Sigmoid colon (tissue), 7 donors: Measurements from ENCODE around the gene SYCP3. TPM values are rescaled to one million over a fixed set of nuclear protein-coding genes. Genes with fewer than 3 reads are reported as not detected.

Source experiments
- DNase-seq: peaks from one replicate; pipeline ENCODE4 v3.0.0-alpha.2; 2019
- H3K27ac ChIP-seq, 4 donors: fragments of 200-600 bp; sonication (generic); one replicate each; pipeline ENCODE4 v1.5.1; 2016 to 2019; ENCODE audit warnings: mild to moderate bottlenecking in 1 of 4
- H3K27me3 ChIP-seq, 3 donors: fragments of 200-600 bp; sonication (generic); one replicate each; pipeline ENCODE4 v1.5.1; 2019; ENCODE audit warnings: mild to moderate bottlenecking in 1 of 3
- H3K36me3 ChIP-seq, 4 donors: fragments of 200-600 bp; sonication (generic); one replicate each; pipeline ENCODE4 v1.5.1; 2016 to 2019
- H3K4me1 ChIP-seq, 4 donors: fragments of 200-600 bp; sonication (generic); one replicate each; pipeline ENCODE4 v1.5.1; 2017 to 2019
- H3K4me3 ChIP-seq, 4 donors: fragments of 200-600 bp; sonication (generic); one replicate each; pipeline ENCODE4 v1.5.1; 2017 to 2019; ENCODE audit warnings: mild to moderate bottlenecking in 2 of 4, moderate library complexity in 1 of 4
- H3K9me3 ChIP-seq, 4 donors: fragments of 200-600 bp in 3 of 4; sonication (generic) in 3 of 4; one replicate each; pipeline versions ENCODE4 v1.5.1 to v1.6.1; 2013 to 2019
- EP300 ChIP-seq, 4 donors: sonication (generic); formaldehyde crosslinking; IDR thresholded peaks; one replicate each; pipeline ENCODE4 v1.6.1; 2017; ENCODE audit warnings: antibody characterized with exemption in 4 of 4
- POLR2A ChIP-seq, 2 donors: fragments of 450-650 bp; IDR thresholded peaks; one replicate each; pipeline ENCODE4 v1.6.1; 2016; ENCODE audit warnings: antibody characterized with exemption in 2 of 2, mild to moderate bottlenecking in 2 of 2, moderate library complexity in 2 of 2
- POLR2AphosphoS5 ChIP-seq, 4 donors: sonication (generic); formaldehyde crosslinking; IDR thresholded peaks; one replicate each; pipeline ENCODE4 v1.6.1; 2017; ENCODE audit warnings: antibody characterized with exemption in 4 of 4
- WGBS, 2 donors: extraction: QIAGEN DNeasy Blood & Tissue Kit; methylation state at CpG; one replicate each; pipeline ENCODE4 v1.1.7; 2013; 5-methylcytosine and 5-hydroxymethylcytosine counted together
- intact Hi-C: fragments of 100-400 bp; cut with DNase I; formaldehyde crosslinking; loops from one replicate; pipeline ENCODE4 v1.15.1; 2023
- polyA plus RNA-seq, 3 donors: library from polyadenylated mRNA; stranded (reverse); fragments of 200-250 nt; gene quantifications; one replicate each; pipeline ENCODE4 v1.2.3, GENCODE V29; 2013
- total RNA-seq, 4 donors: library from RNA; depleted of rRNA; stranded (reverse); fragments of >200 nt; gene quantifications; one replicate each; pipeline ENCODE4 v1.1.0, GENCODE V29; 2016
- TF ChIP-seq, protein P1 (sequence below), 4 experiments: fragments of 450-650 bp in 3 of 4; fragments of 200-600 bp in 1 of 4; IDR thresholded peaks; one replicate each; pipeline ENCODE4 v1.5.1; 2016 to 2019; ENCODE audit warnings: antibody characterized with exemption in 4 of 4, mild to moderate bottlenecking in 3 of 4, moderate library complexity in 2 of 4
- donor health status: healthy with polysubstance abuse.
- donor health status: Bipolar disorder and iron deficiency.
- donor health status: healthy.

The SYCP3 gene
- total RNA-seq (under 1 TPM in 2 of 4 donors, not detected in 2; 0.14 to 0.36 TPM), polyA plus RNA-seq (under 1 TPM in 1 of 3 donors, not detected in 2; 0.19 TPM)

DNA sequence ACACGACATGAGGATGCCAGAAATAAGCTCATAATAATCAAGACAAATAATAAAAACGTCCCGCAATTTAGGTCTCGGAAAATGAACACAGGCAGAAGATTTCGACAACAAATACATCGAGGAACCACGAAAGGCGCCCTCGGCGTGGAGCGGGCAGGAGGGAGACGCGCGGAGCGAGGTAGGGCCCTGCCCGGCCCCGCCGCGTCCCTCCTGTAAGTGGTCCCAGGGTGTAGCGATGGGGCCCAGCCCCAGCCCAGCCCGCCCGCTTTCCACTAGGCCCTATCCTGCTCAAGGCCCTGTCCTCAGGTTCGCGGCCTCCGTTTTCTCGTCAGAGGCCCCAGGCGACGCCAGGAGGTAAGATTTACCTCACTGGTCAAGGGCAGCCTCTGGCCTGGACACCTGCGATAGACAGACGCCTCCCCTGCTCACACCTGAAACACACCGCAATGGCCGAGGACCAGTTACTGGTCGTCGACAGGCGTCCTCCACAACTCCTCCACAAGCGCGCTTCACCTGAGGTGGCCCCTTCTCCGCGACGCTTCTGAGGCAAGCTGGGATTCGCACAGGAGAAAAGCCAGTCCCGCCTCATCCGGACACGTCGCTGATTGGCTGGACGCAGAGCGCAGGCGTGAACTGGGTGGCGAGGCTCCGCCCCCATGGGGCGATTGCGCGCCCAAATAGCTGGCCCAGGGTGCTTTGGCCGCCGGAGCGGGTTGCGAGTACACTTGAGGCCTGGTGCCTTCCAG lies at the start of gene SYCP3:
SYCP3 (minus strand) TSS at position 543 of the 746 bp plus-strand sequence. CDS start 1,527 bp downstream, outside the sequence.
- Histone ChIP-seq H3K27ac (no peak within 1 kb of the TSS), H3K36me3 (peaks cover 2 to 54% (median 19%) of the 10 kb centered on the region in 4 donors), H3K27me3 (no peaks in the 10 kb centered on the region), H3K4me3 (no peak within 1 kb of the TSS), H3K9me3 (no peaks in the 10 kb centered on the region), H3K4me1 (no peaks in the 10 kb centered on the region)
- DNase-seq, result no peak
- no peak for TF ChIP-seq POLR2AphosphoS5 (IDR thresholded peaks at IDR 0.05)
- TF ChIP-seq EP300 (IDR thresholded peaks at IDR 0.05), result no peak
- TF ChIP-seq, protein P1, sequence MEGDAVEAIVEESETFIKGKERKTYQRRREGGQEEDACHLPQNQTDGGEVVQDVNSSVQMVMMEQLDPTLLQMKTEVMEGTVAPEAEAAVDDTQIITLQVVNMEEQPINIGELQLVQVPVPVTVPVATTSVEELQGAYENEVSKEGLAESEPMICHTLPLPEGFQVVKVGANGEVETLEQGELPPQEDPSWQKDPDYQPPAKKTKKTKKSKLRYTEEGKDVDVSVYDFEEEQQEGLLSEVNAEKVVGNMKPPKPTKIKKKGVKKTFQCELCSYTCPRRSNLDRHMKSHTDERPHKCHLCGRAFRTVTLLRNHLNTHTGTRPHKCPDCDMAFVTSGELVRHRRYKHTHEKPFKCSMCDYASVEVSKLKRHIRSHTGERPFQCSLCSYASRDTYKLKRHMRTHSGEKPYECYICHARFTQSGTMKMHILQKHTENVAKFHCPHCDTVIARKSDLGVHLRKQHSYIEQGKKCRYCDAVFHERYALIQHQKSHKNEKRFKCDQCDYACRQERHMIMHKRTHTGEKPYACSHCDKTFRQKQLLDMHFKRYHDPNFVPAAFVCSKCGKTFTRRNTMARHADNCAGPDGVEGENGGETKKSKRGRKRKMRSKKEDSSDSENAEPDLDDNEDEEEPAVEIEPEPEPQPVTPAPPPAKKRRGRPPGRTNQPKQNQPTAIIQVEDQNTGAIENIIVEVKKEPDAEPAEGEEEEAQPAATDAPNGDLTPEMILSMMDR (IDR thresholded peaks at IDR 0.05), result no peak
- no peak for TF ChIP-seq POLR2A (IDR thresholded peaks at IDR 0.05)
- intact Hi-C loops, result no loop called here
- 98 to 99% methylated on average over 57 of the region's 57 CpGs for WGBS, 2 donors

- Histone ChIP-seq H3K9me3 (no peaks in the 10 kb centered on the region), H3K4me3 (no peak overlapping the region), H3K27me3 (no peaks in the 10 kb centered on the region), H3K4me1 (no peaks in the 10 kb centered on the region), H3K27ac (no peak overlapping the region), H3K36me3 (peaks cover 0 to 28% (median 7%) of the 10 kb centered on the region in 4 donors)
- intact Hi-C loops, result no loop called here
- WGBS, 2 donors, result 95 to 97% methylated on average over 1 of the region's 1 CpG
- no peak for TF ChIP-seq EP300 (IDR thresholded peaks at IDR 0.05)
- TF ChIP-seq POLR2AphosphoS5 (IDR thresholded peaks at IDR 0.05), result no peak
- no peak for TF ChIP-seq POLR2A (IDR thresholded peaks at IDR 0.05)
- TF ChIP-seq, protein P1 (IDR thresholded peaks at IDR 0.05), result no peak
- DNase-seq, result no peak
These were observed 46.4 kb upstream of the SYCP3 start for GRCh38 chr12:101785671-101786070.

- H3K27ac ChIP-seq, result no peak overlapping the region
- 18 to 70% methylated on average over 1 of the region's 1 CpG for WGBS, 2 donors
- H3K4me1 ChIP-seq, result no peaks in the 10 kb centered on the region
- no peak overlapping the region for H3K4me3 ChIP-seq
- no peak for DNase-seq
- intact Hi-C loops, result no loop called here
- TF ChIP-seq, protein P1 (IDR thresholded peaks at IDR 0.05), result no peak
- TF ChIP-seq POLR2AphosphoS5 (IDR thresholded peaks at IDR 0.05) (no peak), EP300 (IDR thresholded peaks at IDR 0.05) (no peak), POLR2A (IDR thresholded peaks at IDR 0.05) (no peak)
- no peaks in the 10 kb centered on the region for H3K27me3 ChIP-seq
- H3K9me3 ChIP-seq, result no peaks in the 10 kb centered on the region
- peaks cover 0 to 34% (median 7%) of the 10 kb centered on the region in 4 donors for H3K36me3 ChIP-seq
These were observed 45.1 kb upstream of the SYCP3 start for GRCh38 chr12:101784376-101784775.

GRCh38 chr12:101783838-101784237 lies 44.6 kb upstream of the SYCP3 start:
- peaks cover 0 to 35% (median 7%) of the 10 kb centered on the region in 4 donors for H3K36me3 ChIP-seq

More at GRCh38 chr12:101783838-101784237, 44.6 kb upstream of the SYCP3 start:
- Histone ChIP-seq H3K9me3 (no peaks in the 10 kb centered on the region), H3K4me1 (no peaks in the 10 kb centered on the region), H3K27me3 (no peaks in the 10 kb centered on the region), H3K4me3 (no peak overlapping the region), H3K27ac (no peak overlapping the region)
- intact Hi-C loops, result no loop called here
- TF ChIP-seq, protein P1 (IDR thresholded peaks at IDR 0.05), result no peak
- TF ChIP-seq EP300 (IDR thresholded peaks at IDR 0.05) (no peak), POLR2A (IDR thresholded peaks at IDR 0.05) (no peak), POLR2AphosphoS5 (IDR thresholded peaks at IDR 0.05) (no peak)
- 20 to 70% methylated on average over 2 of the region's 2 CpGs for WGBS, 2 donors
- no peak for DNase-seq
